Heart left ventricle (tissue), 13 donors: ENCODE results near the gene PLOD2.

Experiments used
- POLR2A ChIP-seq, 2 donors: fragments of 450-650 bp; IDR thresholded peaks; one replicate each; pipeline ENCODE4 v1.6.1; 2017; ENCODE audit warnings: antibody characterized with exemption in 2 of 2, mild to moderate bottlenecking in 2 of 2, moderate library complexity in 2 of 2
- TF ChIP-seq, protein P1 (sequence below), 12 donors: fragments of 200-600 bp; sonication (generic) in 4 of 12; IDR thresholded peaks; one replicate each; pipeline versions ENCODE4 v1.5.0 to v1.8.0; 2018 to 2022; ENCODE audit warnings: antibody characterized with exemption in 12 of 12, mild to moderate bottlenecking in 5 of 12
- donor health status: ischemic (EF 13 %, LVEDD 7.1; RV severe dilation, severe dysfunction).
- donor health status: DM: no; HTN: yes; CAD: no.
- donor health status: DM: no; HTN: no; CAD: no.
- donor health status: ischemic (EF 25% LVEDD 6.9; RV normal size, moderate dysfunction).
- donor health status: ischemic (EF 25% LVEDD 5.7; RV mildly dilated, moderate dysfunction).
- donor health status: ischemic (EF 35%, LVEDD 5.7; RV mildly dilated, moderate dysfunction).
- donor health status: nonischemic (EF 11% LVEDD 7.7; RV severe dilation, severe dysfunction).
- donor health status: DM: yes; HTN: yes; CAD: no.
- donor health status: PGD.
- donor health status: ischemic (EF 29% LVEDD 5.4; RV normal size, mild dysfunction).
- donor health status: nonischemic (EF 23%, LVEDD 6.1; RV moderate dilation, normal function).

DNA sequence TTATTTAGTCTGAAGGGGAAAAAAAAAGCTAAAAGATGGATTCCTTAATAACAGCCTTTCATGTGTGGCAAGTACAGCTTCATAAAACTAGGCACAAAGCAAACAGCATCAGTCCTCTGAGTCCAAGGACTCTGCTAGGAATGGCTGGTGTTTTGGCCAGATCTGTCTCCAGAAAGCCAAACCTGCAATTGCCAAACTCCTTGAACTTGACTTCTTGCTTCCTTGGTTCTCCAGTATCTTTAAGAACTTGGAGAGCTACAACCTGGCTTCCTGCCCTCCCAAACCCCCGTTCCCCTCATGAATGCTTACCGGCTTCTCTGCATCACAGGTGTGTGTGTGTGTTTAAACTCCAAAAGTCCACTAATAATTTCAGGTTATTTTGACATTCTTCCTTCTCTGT lies 1.6 kb upstream of the PLOD2 start:
- TF ChIP-seq, protein P1, sequence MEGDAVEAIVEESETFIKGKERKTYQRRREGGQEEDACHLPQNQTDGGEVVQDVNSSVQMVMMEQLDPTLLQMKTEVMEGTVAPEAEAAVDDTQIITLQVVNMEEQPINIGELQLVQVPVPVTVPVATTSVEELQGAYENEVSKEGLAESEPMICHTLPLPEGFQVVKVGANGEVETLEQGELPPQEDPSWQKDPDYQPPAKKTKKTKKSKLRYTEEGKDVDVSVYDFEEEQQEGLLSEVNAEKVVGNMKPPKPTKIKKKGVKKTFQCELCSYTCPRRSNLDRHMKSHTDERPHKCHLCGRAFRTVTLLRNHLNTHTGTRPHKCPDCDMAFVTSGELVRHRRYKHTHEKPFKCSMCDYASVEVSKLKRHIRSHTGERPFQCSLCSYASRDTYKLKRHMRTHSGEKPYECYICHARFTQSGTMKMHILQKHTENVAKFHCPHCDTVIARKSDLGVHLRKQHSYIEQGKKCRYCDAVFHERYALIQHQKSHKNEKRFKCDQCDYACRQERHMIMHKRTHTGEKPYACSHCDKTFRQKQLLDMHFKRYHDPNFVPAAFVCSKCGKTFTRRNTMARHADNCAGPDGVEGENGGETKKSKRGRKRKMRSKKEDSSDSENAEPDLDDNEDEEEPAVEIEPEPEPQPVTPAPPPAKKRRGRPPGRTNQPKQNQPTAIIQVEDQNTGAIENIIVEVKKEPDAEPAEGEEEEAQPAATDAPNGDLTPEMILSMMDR (IDR thresholded peaks at IDR 0.05): no peak
- TF ChIP-seq POLR2A (IDR thresholded peaks at IDR 0.05): no peak
